ENCODE data around the gene CADPS2.
"Not testable (repeated sequence)": the region's sequence is repeated elsewhere in the genome, so short reads cannot be mapped to it uniquely, and the experiment has no call there.

The CADPS2 gene

DNA sequence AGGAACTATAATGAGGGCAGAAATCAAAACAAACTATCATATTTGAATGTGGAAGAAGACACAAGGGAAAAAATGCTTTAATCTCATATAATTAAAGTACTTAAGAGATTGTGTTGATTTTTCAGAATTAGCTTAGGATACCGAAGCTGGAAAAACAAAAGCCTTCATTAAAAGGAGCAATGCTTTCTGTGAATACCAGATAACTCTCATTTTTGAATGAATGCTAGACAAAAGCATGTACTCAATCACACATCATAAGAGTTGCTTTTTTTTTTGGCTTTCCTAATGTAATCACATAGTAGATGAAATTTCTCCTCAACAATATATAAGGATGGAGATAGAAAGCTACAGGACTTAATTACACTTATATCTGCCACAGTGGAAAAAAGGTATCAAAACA lies 43.3 kb downstream of the CADPS2 start:
- CTCF ChIA-PET = no interaction called here
- no peak for DNase-seq
- Mint-ChIP-seq H3K27ac (no peak overlapping the region), H3K36me3 (no peaks in the 10 kb centered on the region), H3K27me3 (no peaks in the 10 kb centered on the region), H3K4me3 (no peak overlapping the region), H3K9me3 (peaks cover 3% of the 10 kb centered on the region), H3K4me1 (no peaks in the 10 kb centered on the region)

DNA sequence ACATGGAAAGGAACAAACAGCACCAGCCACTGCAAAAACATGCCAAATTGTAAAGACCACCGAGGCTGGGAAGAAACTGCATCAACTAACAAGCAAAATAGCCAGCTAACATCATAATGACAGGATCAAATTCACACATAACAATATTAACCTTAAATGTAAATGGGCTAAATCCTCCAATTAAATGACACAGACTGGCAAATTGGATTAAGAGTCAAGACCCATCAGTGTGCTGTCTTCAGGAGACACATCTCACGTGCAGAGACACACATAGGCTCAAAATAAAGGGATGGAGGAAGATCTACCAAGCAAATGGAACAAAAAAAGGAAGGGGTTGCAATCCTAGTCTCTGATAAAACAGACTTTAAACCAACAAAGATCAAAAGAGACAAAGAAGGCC lies 50.0 kb downstream of the CADPS2 start:
- not testable (repeated sequence) for H3K27ac Mint-ChIP-seq

DNA sequence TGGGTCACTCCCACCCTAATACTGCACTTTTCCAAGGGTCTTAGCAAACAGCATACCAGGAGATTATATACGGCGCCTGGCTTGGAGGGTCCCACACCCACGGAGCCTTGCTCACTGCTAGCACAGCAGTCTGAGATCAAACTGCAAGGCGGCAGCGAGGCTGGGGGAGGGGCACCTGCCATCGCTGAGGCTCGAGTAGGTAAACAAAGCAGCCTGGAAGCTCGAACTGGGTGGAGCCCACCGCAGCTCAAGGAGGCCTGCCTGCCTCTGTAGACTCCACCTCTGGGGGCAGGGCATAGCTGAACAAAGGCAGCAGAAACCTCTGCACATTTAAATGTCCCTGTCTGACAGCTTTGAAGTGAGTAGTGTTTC lies 51.7 kb downstream of the CADPS2 start:
- CTCF ChIA-PET, H3K4me1 Mint-ChIP-seq, H3K27me3 Mint-ChIP-seq, H3K27ac Mint-ChIP-seq, H3K4me3 Mint-ChIP-seq, DNase-seq, H3K9me3 Mint-ChIP-seq, H3K36me3 Mint-ChIP-seq: not testable (repeated sequence)

More for the DNA sequence above, 50.0 kb downstream of the CADPS2 start:
- DNase-seq, H3K4me3 Mint-ChIP-seq, H3K36me3 Mint-ChIP-seq, CTCF ChIA-PET, H3K4me1 Mint-ChIP-seq, H3K9me3 Mint-ChIP-seq, H3K27me3 Mint-ChIP-seq: not testable (repeated sequence)

DNA sequence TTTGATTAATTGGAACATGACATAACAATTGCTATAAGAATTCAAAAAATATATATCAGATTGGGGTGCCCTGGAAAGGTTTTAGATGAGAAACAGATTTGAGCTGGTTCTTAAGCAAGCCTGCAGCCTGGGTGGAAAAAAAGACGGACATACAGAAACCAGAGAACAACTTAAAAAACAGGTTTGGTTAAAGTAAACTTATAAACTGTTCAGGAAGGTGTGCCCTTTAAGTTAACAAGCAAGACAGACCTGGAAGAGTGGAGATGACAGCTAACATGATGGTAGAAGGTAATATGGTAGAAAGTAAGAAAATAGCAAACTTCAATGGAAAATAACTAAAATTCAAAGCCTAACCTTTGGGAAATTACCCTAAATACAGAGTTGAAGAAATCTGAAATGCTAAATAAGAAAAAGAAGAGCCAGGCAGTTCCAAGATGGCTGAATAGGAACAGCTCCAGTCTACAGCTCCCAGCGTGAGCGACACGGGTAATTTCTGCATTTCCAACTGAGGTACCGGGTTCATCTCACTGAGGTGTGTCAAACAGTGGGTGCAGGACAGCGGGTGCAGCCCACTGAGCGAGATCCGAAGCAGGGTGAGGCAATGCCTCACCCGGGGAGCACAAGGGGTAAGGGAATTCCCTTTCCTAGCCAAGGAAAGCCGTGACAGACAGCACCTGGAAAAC lies 52.2 kb downstream of the CADPS2 start:
- Mint-ChIP-seq H3K27ac (no peak overlapping the region), H3K4me1 (no peaks in the 10 kb centered on the region), H3K27me3 (no peaks in the 10 kb centered on the region), H3K4me3 (no peak overlapping the region), H3K9me3 (peaks cover 10% of the 10 kb centered on the region), H3K36me3 (no peaks in the 10 kb centered on the region)
- DNase-seq = no peak
- CTCF ChIA-PET = no interaction called here

DNA sequence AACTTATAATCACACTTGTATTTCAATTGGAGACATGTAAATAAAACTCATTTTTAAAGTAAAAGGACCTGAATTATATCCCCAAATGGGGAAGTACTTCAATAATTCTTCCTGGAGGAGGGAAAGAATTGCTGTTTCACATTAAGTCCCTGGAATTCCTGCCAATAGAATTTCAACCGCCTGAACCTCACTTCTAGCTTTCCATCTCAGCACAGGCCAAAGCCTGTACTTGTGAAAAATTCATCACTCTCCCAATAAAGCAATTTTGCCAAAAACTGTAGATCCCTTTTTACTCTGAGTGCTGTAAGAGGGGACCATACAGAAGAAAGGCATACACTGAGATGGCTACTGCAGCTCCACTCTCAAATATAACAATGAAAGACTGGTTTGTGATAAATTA lies 54.8 kb downstream of the CADPS2 start:
- H3K4me3 Mint-ChIP-seq = no peak overlapping the region
- H3K27me3 Mint-ChIP-seq = no peaks in the 10 kb centered on the region
- H3K9me3 Mint-ChIP-seq = peaks cover 10% of the 10 kb centered on the region
- no peak overlapping the region for H3K27ac Mint-ChIP-seq
- CTCF ChIA-PET = no interaction called here
- no peaks in the 10 kb centered on the region for H3K36me3 Mint-ChIP-seq
- DNase-seq = no peak
- no peaks in the 10 kb centered on the region for H3K4me1 Mint-ChIP-seq

DNA sequence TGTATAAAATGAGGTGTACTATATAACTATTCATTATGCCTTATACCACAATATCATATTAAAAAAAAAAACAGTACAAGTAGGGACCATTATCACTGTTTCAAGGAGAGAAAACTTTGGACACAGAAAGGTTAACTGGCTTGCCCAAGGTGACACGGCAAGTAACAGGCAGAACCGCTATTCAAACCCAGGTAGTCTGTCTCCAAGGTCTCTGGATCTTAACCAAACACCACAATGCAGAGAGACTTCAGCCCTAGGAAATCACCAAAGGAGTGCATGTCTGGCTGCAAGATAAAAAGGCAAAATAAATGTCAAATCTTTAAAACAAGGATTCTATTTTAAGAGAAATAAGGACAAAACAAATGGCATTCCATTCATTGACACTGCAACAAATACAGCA lies 56.3 kb downstream of the CADPS2 start:
- Mint-ChIP-seq H3K4me1 (no peaks in the 10 kb centered on the region), H3K36me3 (no peaks in the 10 kb centered on the region), H3K27ac (no peak overlapping the region), H3K4me3 (no peak overlapping the region), H3K9me3 (peaks cover 3% of the 10 kb centered on the region), H3K27me3 (no peaks in the 10 kb centered on the region)
- DNase-seq = no peak
- CTCF ChIA-PET = no interaction called here

DNA sequence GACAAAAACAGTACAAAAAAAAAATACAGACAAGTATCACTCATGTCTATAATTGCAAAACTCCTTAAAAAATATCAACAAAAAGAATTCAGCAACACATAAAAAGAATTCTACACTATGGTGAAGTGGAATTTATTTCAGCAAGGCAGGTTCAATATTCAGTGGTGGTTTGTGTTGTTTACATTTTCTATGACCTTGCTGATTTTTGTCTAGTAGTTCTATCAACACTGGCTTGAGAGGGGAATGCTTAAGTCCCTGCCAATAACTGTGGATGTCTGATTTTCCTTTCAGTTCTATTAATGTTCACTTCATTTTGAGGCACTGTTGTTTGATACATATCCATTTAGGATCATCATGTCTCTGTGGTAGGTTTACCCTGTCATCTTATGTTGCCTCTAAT lies 58.5 kb downstream of the CADPS2 start:
- Mint-ChIP-seq H3K4me1 (no peaks in the 10 kb centered on the region), H3K36me3 (no peaks in the 10 kb centered on the region), H3K27me3 (no peaks in the 10 kb centered on the region), H3K9me3 (no peaks in the 10 kb centered on the region), H3K4me3 (no peak overlapping the region), H3K27ac (no peak overlapping the region)
- CTCF ChIA-PET = no interaction called here
- DNase-seq = no peak

DNA sequence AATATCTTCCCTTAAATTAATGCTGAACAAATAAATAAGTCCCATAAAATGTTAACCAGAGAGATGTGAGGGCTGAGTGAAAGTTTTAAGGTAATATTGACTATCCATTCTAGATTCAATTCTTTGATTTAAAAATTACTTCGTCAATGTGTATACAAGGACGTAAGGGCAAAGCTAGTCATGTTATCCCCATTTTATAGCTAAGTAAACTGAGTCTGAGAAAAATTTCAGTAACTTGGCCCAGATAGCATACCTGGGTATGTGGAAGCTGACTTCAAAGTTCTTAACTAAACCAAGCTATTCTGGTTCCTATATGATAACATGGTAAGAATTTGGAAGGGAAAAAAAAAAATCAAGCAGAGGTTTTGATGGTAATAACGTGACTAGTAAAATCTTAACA lies 72.4 kb downstream of the CADPS2 start:
- CTCF ChIA-PET = no interaction called here
- Mint-ChIP-seq H3K4me1 (no peaks in the 10 kb centered on the region), H3K27ac (no peak overlapping the region), H3K27me3 (no peaks in the 10 kb centered on the region), H3K36me3 (no peaks in the 10 kb centered on the region), H3K4me3 (no peak overlapping the region), H3K9me3 (peaks cover 5% of the 10 kb centered on the region)
- DNase-seq = no peak

DNA sequence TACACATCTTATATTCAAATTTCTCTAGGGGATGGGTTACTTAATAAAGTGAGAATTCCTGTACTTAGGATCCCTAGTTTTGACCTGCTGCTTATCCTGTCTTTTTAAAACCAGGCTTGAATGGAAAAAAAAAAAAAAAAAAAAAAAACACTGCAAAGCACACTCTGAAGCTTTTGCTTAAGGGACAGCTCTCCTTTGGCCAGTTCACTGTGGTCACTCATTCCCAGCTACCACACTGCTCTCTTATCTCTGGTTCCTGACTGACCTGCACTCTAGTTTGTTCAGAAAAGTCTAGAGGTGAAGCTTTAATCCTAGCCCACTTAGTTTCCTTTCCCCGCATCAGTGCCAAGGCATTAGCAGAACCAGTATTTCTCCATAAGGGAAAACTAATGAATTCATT lies 82.4 kb downstream of the CADPS2 start:
- Mint-ChIP-seq H3K4me3 (no peak overlapping the region), H3K27ac (no peak overlapping the region), H3K36me3 (no peaks in the 10 kb centered on the region), H3K9me3 (no peaks in the 10 kb centered on the region), H3K27me3 (no peaks in the 10 kb centered on the region), H3K4me1 (no peaks in the 10 kb centered on the region)
- no peak for DNase-seq
- CTCF ChIA-PET = no interaction called here

DNA sequence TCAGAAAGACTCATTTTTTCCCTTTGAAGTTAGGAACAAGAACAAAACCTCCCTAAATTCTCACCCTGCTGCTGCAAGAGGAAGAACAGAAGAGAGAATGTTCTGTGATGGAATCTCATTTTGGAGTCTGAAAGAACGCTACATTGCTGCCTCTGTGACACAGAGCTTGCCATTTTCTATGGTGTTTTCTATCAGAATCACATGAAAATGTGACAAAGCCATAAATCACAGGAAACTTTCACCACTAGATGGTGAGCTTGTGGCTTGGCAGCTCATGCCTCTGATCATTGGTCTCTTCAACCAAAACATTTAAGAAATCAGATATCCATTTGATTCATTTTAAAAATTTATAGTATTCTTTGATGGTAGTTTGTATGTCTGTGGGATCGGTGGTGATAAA lies 82.9 kb downstream of the CADPS2 start:
- no peaks in the 10 kb centered on the region for H3K27me3 Mint-ChIP-seq
- H3K27ac Mint-ChIP-seq = no peak overlapping the region
- no peaks in the 10 kb centered on the region for H3K4me1 Mint-ChIP-seq
- no peak overlapping the region for H3K4me3 Mint-ChIP-seq
- H3K9me3 Mint-ChIP-seq = no peaks in the 10 kb centered on the region
- CTCF ChIA-PET = no interaction called here
- no peak for DNase-seq
- H3K36me3 Mint-ChIP-seq = no peaks in the 10 kb centered on the region

DNA sequence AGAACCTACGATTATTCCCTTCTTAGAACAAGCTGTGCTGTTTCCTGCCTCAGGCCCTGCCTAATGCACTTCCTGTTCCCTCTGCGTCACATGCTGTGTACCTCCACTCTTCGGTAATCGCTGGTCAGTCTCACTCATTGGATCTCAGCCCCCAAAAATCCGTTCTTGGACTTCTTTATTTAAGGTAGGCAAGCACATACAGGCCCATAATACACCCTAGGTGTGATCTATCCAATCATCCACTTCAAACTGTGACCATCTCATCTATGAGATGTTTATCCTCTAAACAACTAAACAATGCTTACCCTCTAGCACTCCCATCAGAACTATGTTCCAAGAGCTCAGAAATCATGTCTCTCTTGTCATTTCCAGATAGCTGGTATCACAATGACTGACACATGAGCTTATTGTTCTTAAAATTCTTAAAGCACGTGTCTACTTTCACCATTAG lies 83.9 kb downstream of the CADPS2 start:
- H3K9me3 Mint-ChIP-seq = no peaks in the 10 kb centered on the region
- no peak overlapping the region for H3K27ac Mint-ChIP-seq
- CTCF ChIA-PET = no interaction called here
- H3K27me3 Mint-ChIP-seq = no peaks in the 10 kb centered on the region
- no peak overlapping the region for H3K4me3 Mint-ChIP-seq
- DNase-seq = no peak
- H3K4me1 Mint-ChIP-seq = no peaks in the 10 kb centered on the region
- H3K36me3 Mint-ChIP-seq = no peaks in the 10 kb centered on the region

DNA sequence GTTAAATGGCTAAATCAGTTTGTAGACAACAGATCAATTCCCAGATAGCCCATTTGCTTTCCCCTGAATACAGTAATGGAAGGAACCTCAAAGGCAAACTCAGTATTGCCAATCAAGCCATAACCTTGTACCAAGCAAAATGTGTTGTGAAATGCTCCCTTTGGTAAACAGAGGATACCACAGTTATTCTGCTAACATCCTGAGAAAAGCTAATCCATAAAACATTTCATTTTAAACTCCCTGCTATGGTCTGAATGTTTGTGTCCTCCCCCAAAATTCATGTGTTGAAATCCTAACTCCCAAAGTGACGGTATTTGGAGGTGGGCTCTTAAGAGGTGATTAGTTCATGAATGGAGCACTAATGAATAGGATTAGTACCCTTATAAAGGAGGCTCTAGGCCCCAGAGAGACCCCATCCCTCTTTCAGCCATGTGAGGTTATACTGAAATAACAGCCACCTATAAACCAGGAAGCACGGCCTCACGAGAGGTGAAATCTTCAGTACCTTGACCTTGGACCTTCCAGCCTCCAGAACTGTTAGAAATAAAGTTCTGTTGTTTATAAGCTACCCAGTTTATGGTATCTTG lies 94.2 kb downstream of the CADPS2 start:
- Mint-ChIP-seq H3K9me3 (no peaks in the 10 kb centered on the region), H3K4me1 (no peaks in the 10 kb centered on the region), H3K27ac (no peak overlapping the region), H3K36me3 (no peaks in the 10 kb centered on the region), H3K4me3 (no peak overlapping the region), H3K27me3 (no peaks in the 10 kb centered on the region)
- DNase-seq = no peak
- CTCF ChIA-PET = no interaction called here

DNA sequence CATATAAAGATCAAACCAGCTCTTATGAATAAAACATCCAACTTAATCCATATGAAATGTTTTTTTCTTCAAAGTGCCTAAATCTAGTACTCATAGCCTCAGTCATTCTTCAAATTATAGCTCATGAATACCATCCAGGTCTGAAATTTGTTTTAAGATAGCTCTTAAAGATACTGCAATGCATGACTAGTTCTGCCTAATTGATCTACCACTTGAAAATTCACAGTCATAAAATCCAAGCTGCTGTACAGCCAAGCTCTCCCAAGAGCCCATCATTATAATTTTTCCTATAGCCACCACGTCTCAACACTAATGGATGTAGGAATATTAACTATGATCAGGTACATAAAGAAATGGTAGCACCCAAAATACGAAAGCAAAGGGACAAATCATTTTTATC lies 95.7 kb downstream of the CADPS2 start:
- no peak overlapping the region for H3K27ac Mint-ChIP-seq
- H3K4me3 Mint-ChIP-seq = no peak overlapping the region
- H3K4me1 Mint-ChIP-seq = no peaks in the 10 kb centered on the region
- H3K27me3 Mint-ChIP-seq = no peaks in the 10 kb centered on the region
- H3K36me3 Mint-ChIP-seq = no peaks in the 10 kb centered on the region
- DNase-seq = no peak
- CTCF ChIA-PET = no interaction called here
- no peaks in the 10 kb centered on the region for H3K9me3 Mint-ChIP-seq

DNA sequence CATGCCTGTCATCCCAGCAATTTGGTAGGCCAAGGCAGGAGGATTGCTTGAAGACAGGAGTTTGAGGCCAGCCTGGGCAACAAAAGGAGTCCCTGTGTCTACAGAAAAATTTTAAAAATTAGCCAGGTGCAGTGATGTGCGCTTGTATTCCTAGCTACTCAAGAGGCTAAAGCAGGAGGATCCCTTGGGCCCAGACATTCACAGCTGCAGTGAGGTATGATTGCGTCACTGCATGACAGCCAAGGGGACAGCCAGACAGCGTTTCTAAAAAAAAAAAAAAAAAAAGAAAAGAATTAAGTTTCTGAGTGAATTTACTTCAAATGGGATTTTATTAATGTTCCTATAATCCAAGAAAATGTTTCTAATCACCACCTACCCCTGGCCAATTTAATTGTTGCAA lies 96.1 kb downstream of the CADPS2 start:
- CTCF ChIA-PET = interaction anchor here (0.7 kb wide), 1 partner anchor 62 kb away, joined by 3 read pairs; no protein-coding TSS in a partner anchor
- Mint-ChIP-seq H3K27ac (no peak overlapping the region), H3K4me3 (no peak overlapping the region), H3K36me3 (no peaks in the 10 kb centered on the region), H3K9me3 (no peaks in the 10 kb centered on the region), H3K27me3 (no peaks in the 10 kb centered on the region), H3K4me1 (no peaks in the 10 kb centered on the region)
- no peak for DNase-seq

DNA sequence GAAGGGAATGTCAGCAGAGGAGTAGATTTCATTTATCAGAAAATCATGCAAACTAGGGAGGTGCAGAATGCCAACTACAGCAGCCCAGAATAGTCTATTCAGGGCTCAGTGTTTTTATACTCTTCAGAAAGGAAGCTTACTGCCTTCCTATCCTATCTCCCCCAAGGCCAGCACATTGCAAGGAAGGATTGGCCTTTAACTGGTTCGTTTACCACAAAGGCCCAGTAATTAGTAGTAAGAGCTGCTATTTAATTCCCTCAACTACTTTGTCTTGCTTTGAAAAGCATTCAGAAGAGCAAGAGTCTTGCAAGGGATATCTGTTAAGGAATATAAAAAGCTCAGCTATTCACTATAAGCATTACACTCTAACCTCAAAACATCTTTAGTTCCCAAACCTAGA lies 97.1 kb downstream of the CADPS2 start:
- Mint-ChIP-seq H3K36me3 (no peaks in the 10 kb centered on the region), H3K9me3 (no peaks in the 10 kb centered on the region), H3K27ac (no peak overlapping the region), H3K4me3 (no peak overlapping the region), H3K4me1 (no peaks in the 10 kb centered on the region), H3K27me3 (no peaks in the 10 kb centered on the region)
- CTCF ChIA-PET = no interaction called here
- DNase-seq = no peak
